Sigmoid colon (tissue), 7 donors: ENCODE data around the gene FAM149A. TPM values are rescaled to one million over a fixed set of nuclear protein-coding genes. Genes with fewer than 3 reads are reported as not detected.

Experiments
- DNase-seq: peaks from one replicate; pipeline ENCODE4 v3.0.0-alpha.2; 2019
- H3K27ac ChIP-seq, 4 donors: fragments of 200-600 bp; sonication (generic); one replicate each; pipeline ENCODE4 v1.5.1; 2016 to 2019; ENCODE audit warnings: mild to moderate bottlenecking in 1 of 4
- H3K27me3 ChIP-seq, 3 donors: fragments of 200-600 bp; sonication (generic); one replicate each; pipeline ENCODE4 v1.5.1; 2019; ENCODE audit warnings: mild to moderate bottlenecking in 1 of 3
- H3K36me3 ChIP-seq, 4 donors: fragments of 200-600 bp; sonication (generic); one replicate each; pipeline ENCODE4 v1.5.1; 2016 to 2019
- H3K4me1 ChIP-seq, 4 donors: fragments of 200-600 bp; sonication (generic); one replicate each; pipeline ENCODE4 v1.5.1; 2017 to 2019
- H3K4me3 ChIP-seq, 4 donors: fragments of 200-600 bp; sonication (generic); one replicate each; pipeline ENCODE4 v1.5.1; 2017 to 2019; ENCODE audit warnings: mild to moderate bottlenecking in 2 of 4, moderate library complexity in 1 of 4
- H3K9me3 ChIP-seq, 4 donors: fragments of 200-600 bp in 3 of 4; sonication (generic) in 3 of 4; one replicate each; pipeline versions ENCODE4 v1.5.1 to v1.6.1; 2013 to 2019
- CTCF ChIP-seq, 4 experiments: fragments of 450-650 bp in 3 of 4; fragments of 200-600 bp in 1 of 4; IDR thresholded peaks; one replicate each; pipeline ENCODE4 v1.5.1; 2016 to 2019; ENCODE audit warnings: antibody characterized with exemption in 4 of 4, mild to moderate bottlenecking in 3 of 4, moderate library complexity in 2 of 4
- EP300 ChIP-seq, 4 donors: sonication (generic); formaldehyde crosslinking; IDR thresholded peaks; one replicate each; pipeline ENCODE4 v1.6.1; 2017; ENCODE audit warnings: antibody characterized with exemption in 4 of 4
- POLR2A ChIP-seq, 2 donors: fragments of 450-650 bp; IDR thresholded peaks; one replicate each; pipeline ENCODE4 v1.6.1; 2016; ENCODE audit warnings: antibody characterized with exemption in 2 of 2, mild to moderate bottlenecking in 2 of 2, moderate library complexity in 2 of 2
- POLR2AphosphoS5 ChIP-seq, 4 donors: sonication (generic); formaldehyde crosslinking; IDR thresholded peaks; one replicate each; pipeline ENCODE4 v1.6.1; 2017; ENCODE audit warnings: antibody characterized with exemption in 4 of 4
- WGBS, 2 donors: extraction: QIAGEN DNeasy Blood & Tissue Kit; methylation state at CpG; one replicate each; pipeline ENCODE4 v1.1.7; 2013; 5-methylcytosine and 5-hydroxymethylcytosine counted together
- intact Hi-C: fragments of 100-400 bp; cut with DNase I; formaldehyde crosslinking; loops from one replicate; pipeline ENCODE4 v1.15.1; 2023
- polyA plus RNA-seq, 3 donors: library from polyadenylated mRNA; stranded (reverse); fragments of 200-250 nt; gene quantifications; one replicate each; pipeline ENCODE4 v1.2.3, GENCODE V29; 2013
- total RNA-seq, 4 donors: library from RNA; depleted of rRNA; stranded (reverse); fragments of >200 nt; gene quantifications; one replicate each; pipeline ENCODE4 v1.1.0, GENCODE V29; 2016
- donor health status: healthy with polysubstance abuse.
- donor health status: Bipolar disorder and iron deficiency.
- donor health status: healthy.

Gene FAM149A
- total and polyA plus RNA-seq, 7 donors: 2.8 to 26.0 (median 14.6) TPM

- WGBS, 2 donors: 72 to 90% methylated on average over 9 of the region's 9 CpGs
These were observed 42.0 kb downstream of the FAM149A start for GRCh38 chr4:186146458-186146857.

DNA sequence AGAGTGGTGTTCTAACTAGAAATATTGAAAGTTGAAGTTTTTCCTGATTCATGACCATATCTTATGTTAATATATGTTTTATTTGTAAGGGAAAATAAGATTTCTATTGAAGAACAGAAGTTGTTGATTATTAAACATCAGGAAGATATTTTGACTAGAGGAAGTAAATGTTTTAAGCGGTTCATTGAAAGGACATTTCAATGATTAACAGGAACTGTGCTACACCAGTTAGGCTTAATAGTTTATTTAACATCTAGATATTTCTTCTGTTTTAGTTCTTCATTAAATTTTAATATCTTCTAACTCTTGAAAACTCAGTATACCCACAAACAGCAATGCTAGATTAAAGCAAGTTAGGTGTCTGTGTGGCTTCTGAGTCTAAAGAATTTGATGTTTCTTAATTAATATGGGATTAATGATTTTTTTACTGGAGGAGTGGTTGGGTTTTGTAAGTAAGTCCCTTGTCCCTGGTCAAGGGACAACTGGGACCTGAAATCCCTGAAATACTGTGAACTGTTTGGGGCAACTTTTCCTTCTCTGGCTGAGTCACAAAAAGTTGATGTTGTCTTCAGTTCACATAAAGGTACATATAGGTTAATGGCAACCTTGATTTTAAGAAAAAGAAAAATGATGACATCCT lies 44.0 kb downstream of the FAM149A start:
- H3K27ac ChIP-seq: no peak overlapping the region
- H3K4me3 ChIP-seq: no peak overlapping the region
- H3K27me3 ChIP-seq: no peaks in the 10 kb centered on the region
- peaks cover 0 to 16% (median 6%) of the 10 kb centered on the region in 4 donors for H3K4me1 ChIP-seq
- H3K9me3 ChIP-seq: no peaks in the 10 kb centered on the region
- no peak for TF ChIP-seq EP300 (IDR thresholded peaks at IDR 0.05)
- no peak for TF ChIP-seq POLR2A (IDR thresholded peaks at IDR 0.05)
- no peak for TF ChIP-seq CTCF (IDR thresholded peaks at IDR 0.05)
- TF ChIP-seq POLR2AphosphoS5 (IDR thresholded peaks at IDR 0.05): no peak
- WGBS, 2 donors: 86 to 90% methylated on average over 1 of the region's 1 CpG
- no peak for DNase-seq
- H3K36me3 ChIP-seq: peaks cover 0 to 11% (median 0%) of the 10 kb centered on the region in 4 donors
- intact Hi-C loops: no loop called here

More at GRCh38 chr4:186146458-186146857, 42.0 kb downstream of the FAM149A start:
- Histone ChIP-seq H3K4me3 (no peak overlapping the region), H3K9me3 (no peaks in the 10 kb centered on the region), H3K36me3 (no peaks in the 10 kb centered on the region), H3K4me1 (peaks cover 0 to 16% (median 6%) of the 10 kb centered on the region in 4 donors), H3K27ac (peak overlapping the region in 1 of 4 donors; percentile 88), H3K27me3 (no peaks in the 10 kb centered on the region)
- intact Hi-C loops: no loop called here
- DNase-seq: no peak
- no peak for TF ChIP-seq CTCF (IDR thresholded peaks at IDR 0.05)
- TF ChIP-seq POLR2AphosphoS5 (IDR thresholded peaks at IDR 0.05): no peak
- TF ChIP-seq POLR2A (IDR thresholded peaks at IDR 0.05): no peak
- no peak for TF ChIP-seq EP300 (IDR thresholded peaks at IDR 0.05)

GRCh38 chr4:186149872-186150271 lies 45.4 kb downstream of the FAM149A start:
- DNase-seq: peak; percentile 84
- TF ChIP-seq CTCF (IDR thresholded peaks at IDR 0.05): peak in 3 of 4 experiments; percentile 13 to 35 (median 29)
- no peak for TF ChIP-seq EP300 (IDR thresholded peaks at IDR 0.05)
- 69 to 72% methylated on average over 14 of the region's 14 CpGs for WGBS, 2 donors
- H3K27ac ChIP-seq: peak overlapping the region in 1 of 4 donors; percentile 16
- no peaks in the 10 kb centered on the region for H3K27me3 ChIP-seq
- intact Hi-C loops: no loop called here
- peaks cover 0 to 13% (median 4%) of the 10 kb centered on the region in 4 donors for H3K4me1 ChIP-seq
- no peaks in the 10 kb centered on the region for H3K9me3 ChIP-seq
- H3K36me3 ChIP-seq: peaks cover 0 to 25% (median 0%) of the 10 kb centered on the region in 4 donors
- no peak overlapping the region for H3K4me3 ChIP-seq

DNA sequence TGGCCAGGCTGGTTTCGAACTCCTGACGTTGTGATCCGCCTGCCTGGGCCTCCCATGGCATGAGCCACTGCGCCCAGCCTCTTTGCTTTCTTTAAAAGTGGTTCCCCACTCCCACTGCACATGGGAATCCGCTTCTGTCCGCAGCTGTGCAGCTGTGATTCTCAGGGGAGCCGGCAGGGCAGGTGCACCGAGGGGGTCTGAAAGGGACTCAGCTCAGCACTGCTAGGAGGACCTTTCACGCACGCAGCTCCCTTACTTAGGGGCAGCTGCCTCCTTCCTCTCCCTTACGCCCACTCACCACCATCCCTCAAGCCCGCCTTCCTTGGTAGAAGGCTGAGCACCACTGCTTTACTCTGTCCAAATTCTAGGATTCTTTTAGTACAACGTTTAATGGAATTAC lies 46.4 kb downstream of the FAM149A start:
- no peak for DNase-seq
- H3K4me1 ChIP-seq: peaks cover 0 to 4% (median 0%) of the 10 kb centered on the region in 4 donors
- TF ChIP-seq EP300 (IDR thresholded peaks at IDR 0.05) (no peak), POLR2A (IDR thresholded peaks at IDR 0.05) (no peak), CTCF (IDR thresholded peaks at IDR 0.05) (no peak), POLR2AphosphoS5 (IDR thresholded peaks at IDR 0.05) (no peak)
- peaks cover 0 to 28% (median 0%) of the 10 kb centered on the region in 4 donors for H3K36me3 ChIP-seq
- no peaks in the 10 kb centered on the region for H3K9me3 ChIP-seq
- no peaks in the 10 kb centered on the region for H3K27me3 ChIP-seq
- H3K4me3 ChIP-seq: no peak overlapping the region
- WGBS, 2 donors: 93 to 94% methylated on average over 13 of the region's 13 CpGs
- intact Hi-C loops: no loop called here
- no peak overlapping the region for H3K27ac ChIP-seq

DNA sequence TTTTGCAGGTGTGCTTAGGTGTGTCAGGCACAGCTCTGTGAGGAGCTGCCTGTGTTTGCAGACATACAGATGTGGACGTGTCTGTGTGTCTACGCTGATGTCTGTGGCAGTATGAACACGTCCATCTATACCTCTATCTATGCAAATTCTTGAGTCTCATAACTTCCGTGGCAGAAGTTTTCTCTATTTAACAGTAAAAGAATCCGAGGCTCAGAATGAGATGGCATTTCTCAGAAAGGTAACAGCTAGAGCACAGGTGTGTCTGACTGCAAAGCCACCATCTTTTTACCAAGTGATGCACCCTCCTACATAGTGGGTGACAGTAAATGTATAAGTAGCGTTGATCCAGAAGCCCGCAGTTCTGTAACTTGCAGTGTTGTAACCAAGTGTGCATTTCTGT lies 47.0 kb downstream of the FAM149A start:
- Histone ChIP-seq H3K27me3 (no peaks in the 10 kb centered on the region), H3K27ac (no peak overlapping the region), H3K4me3 (no peak overlapping the region), H3K4me1 (no peaks in the 10 kb centered on the region), H3K9me3 (no peaks in the 10 kb centered on the region), H3K36me3 (peaks cover 0 to 33% (median 0%) of the 10 kb centered on the region in 4 donors)
- 88% methylated on average over 7 of the region's 7 CpGs for WGBS, 2 donors
- intact Hi-C loops: no loop called here
- no peak for TF ChIP-seq CTCF (IDR thresholded peaks at IDR 0.05)
- TF ChIP-seq EP300 (IDR thresholded peaks at IDR 0.05): no peak
- TF ChIP-seq POLR2A (IDR thresholded peaks at IDR 0.05): no peak
- no peak for TF ChIP-seq POLR2AphosphoS5 (IDR thresholded peaks at IDR 0.05)
- no peak for DNase-seq
